NCI-H2227 (cell line): ENCODE data around the gene MPC2.
"Not testable (repeated sequence)": the region's sequence is repeated elsewhere in the genome, so short reads cannot be mapped to it uniquely, and the experiment has no call there.

Experiments used
- DNase-seq: peaks from one replicate; lab custom pipeline; 2025; ENCODE audit not compliant: unreplicated experiment; lab: John Stamatoyannopoulos, UW

Gene MPC2

GRCh38 chr1:167935216-167936067 is 1.4 kb downstream of the MPC2 start:
- no peak for DNase-seq

- DNase-seq: no peak
Measured at GRCh38 chr1:167934426-167935215, 2.3 kb downstream of the MPC2 start.

GRCh38 chr1:167933788-167934187 is 3.1 kb downstream of the MPC2 start:
- no peak for DNase-seq

- DNase-seq: no peak
Measured at GRCh38 chr1:167929725-167930124, 7.1 kb downstream of the MPC2 start.

- not testable (repeated sequence) for DNase-seq
Measured at GRCh38 chr1:167928919-167929318, 8.0 kb downstream of the MPC2 start.

- no peak for DNase-seq
Measured at GRCh38 chr1:167928457-167928852, 8.4 kb downstream of the MPC2 start.

- DNase-seq: no peak
Measured at GRCh38 chr1:167927046-167927754, 9.7 kb downstream of the MPC2 start.

- no peak for DNase-seq
Measured at GRCh38 chr1:167926486-167926997, 10.3 kb downstream of the MPC2 start.

GRCh38 chr1:167924543-167925231 is 12.2 kb downstream of the MPC2 start:
- no peak for DNase-seq

GRCh38 chr1:167924102-167924501 is 12.8 kb downstream of the MPC2 start:
- no peak for DNase-seq

- DNase-seq: no peak
Measured at GRCh38 chr1:167923324-167924056, 13.4 kb downstream of the MPC2 start.

GRCh38 chr1:167922611-167923074 is 14.2 kb downstream of the MPC2 start:
- no peak for DNase-seq

- DNase-seq: no peak
Measured at GRCh38 chr1:167922023-167922422, 14.8 kb downstream of the MPC2 start.

- no peak for DNase-seq
Measured at GRCh38 chr1:167916766-167917511, 19.9 kb downstream of the MPC2 start.

GRCh38 chr1:167915569-167915968 is 21.3 kb downstream of the MPC2 start:
- DNase-seq: no peak

GRCh38 chr1:167913895-167914496 is 22.9 kb downstream of the MPC2 start, which contains the start of gene ADCY10:
TSS of gene ADCY10 (minus strand) at chr1:167914134. CDS start at chr1:167905140, 8,994 bp downstream.
- DNase-seq: no peak

- no peak for DNase-seq
Measured at GRCh38 chr1:167912294-167912693, 24.6 kb downstream of the MPC2 start.

GRCh38 chr1:167911413-167911812 is 25.5 kb downstream of the MPC2 start:
- no peak for DNase-seq

- DNase-seq: no peak
Measured at GRCh38 chr1:167910530-167910929, 26.3 kb downstream of the MPC2 start.
